ENCODE data around the gene NELFCD.

- TF ChIP-seq CTCF (IDR thresholded peaks at IDR 0.05) = no peak
- TF ChIP-seq POLR2A (IDR thresholded peaks at IDR 0.05) = no peak
- TF ChIP-seq EP300 (IDR thresholded peaks at IDR 0.05) = no peak
- no peak for TF ChIP-seq POLR2AphosphoS5 (IDR thresholded peaks at IDR 0.05)
These were observed 20.6 kb downstream of the NELFCD start for GRCh38 chr20:59001449-59002171.

Data from suprapubic skin (tissue), 4 donors.